SK-N-SH treated with all-trans-retinoic acid at 6 μM for 48 hours (cell line): ENCODE data around the gene NACA2.

Experiments
- RARB ChIP-seq: fragments of 250-450 bp; sonication (Bioruptor Pico); IDR thresholded peaks from 2 replicates; pipeline ENCODE4 v1.8.0; 2021; ENCODE audit warnings: mild to moderate bottlenecking, moderate library complexity
- TF ChIP-seq, protein P1 (sequence below): fragments of 250-450 bp; sonication (Bioruptor Pico); IDR thresholded peaks from 2 replicates; pipeline ENCODE4 v1.5.1; 2020; ENCODE audit warnings: low read depth, mild to moderate bottlenecking, moderate library complexity

DNA sequence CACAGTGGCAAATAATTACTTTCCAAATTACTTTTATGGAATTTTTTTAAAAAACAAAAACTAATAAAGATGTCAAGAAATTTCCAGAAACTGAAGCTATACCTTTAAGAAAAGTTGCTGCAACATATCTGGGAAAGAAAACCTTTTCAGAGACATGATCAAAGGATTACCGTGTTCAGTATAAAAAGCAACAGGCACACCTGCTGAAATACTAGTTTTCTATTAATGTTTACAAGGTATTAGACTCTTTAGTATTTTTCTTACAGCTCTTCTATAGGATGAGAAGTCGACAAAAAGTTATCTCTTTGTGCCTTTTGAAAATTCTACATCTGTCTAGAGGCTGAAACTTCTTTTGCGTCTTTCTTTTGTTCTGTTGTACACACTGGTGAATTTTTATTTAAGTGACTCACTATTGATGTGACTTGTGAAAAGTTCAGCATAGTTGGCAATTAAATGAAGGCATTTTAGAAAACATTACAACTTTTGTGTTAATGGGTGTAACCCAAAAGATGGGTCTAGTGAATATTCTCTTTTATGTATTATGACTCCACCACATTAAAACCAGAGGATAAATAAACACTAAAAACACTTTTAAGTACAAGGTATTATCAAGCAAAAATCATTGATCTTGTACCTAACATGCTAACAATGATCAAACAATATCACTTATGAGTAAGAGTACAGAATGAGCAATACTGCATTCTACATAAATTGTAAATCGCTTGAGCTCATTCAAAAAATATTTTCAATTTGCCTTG lies 23.8 kb downstream of the NACA2 start:
- TF ChIP-seq, protein P1, sequence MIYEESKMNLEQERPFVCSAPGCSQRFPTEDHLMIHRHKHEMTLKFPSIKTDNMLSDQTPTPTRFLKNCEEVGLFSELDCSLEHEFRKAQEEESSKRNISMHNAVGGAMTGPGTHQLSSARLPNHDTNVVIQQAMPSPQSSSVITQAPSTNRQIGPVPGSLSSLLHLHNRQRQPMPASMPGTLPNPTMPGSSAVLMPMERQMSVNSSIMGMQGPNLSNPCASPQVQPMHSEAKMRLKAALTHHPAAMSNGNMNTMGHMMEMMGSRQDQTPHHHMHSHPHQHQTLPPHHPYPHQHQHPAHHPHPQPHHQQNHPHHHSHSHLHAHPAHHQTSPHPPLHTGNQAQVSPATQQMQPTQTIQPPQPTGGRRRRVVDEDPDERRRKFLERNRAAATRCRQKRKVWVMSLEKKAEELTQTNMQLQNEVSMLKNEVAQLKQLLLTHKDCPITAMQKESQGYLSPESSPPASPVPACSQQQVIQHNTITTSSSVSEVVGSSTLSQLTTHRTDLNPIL, result no peak
- TF ChIP-seq RARB (CRISPR knock-in tag), result no peak
